Neural progenitor cell (in vitro differentiated cells): ENCODE measurements around the gene CDC42SE2. TPM values are rescaled to one million over a fixed set of nuclear protein-coding genes. Genes with fewer than 3 reads are reported as not detected.

Source experiments
- DNase-seq: peaks from one replicate; pipeline ENCODE4 v3.0.0-alpha.2; 2016; ENCODE audit warnings: low spot score
- H2AFZ ChIP-seq: fragments of 200-600 bp; sonication (generic); replicated peaks from 2 replicates; pipeline ENCODE4 v1.6.1; 2016; ENCODE audit warnings: antibody characterized with exemption
- H3F3A ChIP-seq: fragments of 200-600 bp; sonication (generic); 2 replicates; pipeline ENCODE4 v1.6.1; 2016; ENCODE audit warnings: antibody characterized with exemption, low read depth
- H3K27ac ChIP-seq: fragments of 200-600 bp; sonication (generic); 2 replicates; pipeline ENCODE4 v1.5.1; 2016; ENCODE audit warnings: mild to moderate bottlenecking
- H3K27me3 ChIP-seq: fragments of 200-600 bp; sonication (generic); 2 replicates; pipeline ENCODE4 v1.6.1; 2016; ENCODE audit warnings: mild to moderate bottlenecking, moderate library complexity
- H3K36me3 ChIP-seq: fragments of 200-600 bp; sonication (generic); 2 replicates; pipeline ENCODE4 v1.5.1; 2016
- H3K4me1 ChIP-seq: fragments of 200-600 bp; sonication (generic); 2 replicates; pipeline ENCODE4 v1.6.1; 2016; ENCODE audit warnings: mixed run types
- H3K4me2 ChIP-seq: fragments of 200-600 bp; sonication (generic); 2 replicates; pipeline ENCODE4 v1.6.1; 2016
- H3K4me3 ChIP-seq: fragments of 200-600 bp; sonication (generic); 2 replicates; pipeline ENCODE4 v1.5.1; 2016
- H3K79me2 ChIP-seq: fragments of 200-600 bp; sonication (generic); 2 replicates; pipeline ENCODE4 v1.6.1; 2016; ENCODE audit warnings: low read depth
- H3K9ac ChIP-seq: fragments of 200-600 bp; sonication (generic); 2 replicates; pipeline ENCODE4 v1.6.1; 2016
- H3K9me3 ChIP-seq: fragments of 200-600 bp; sonication (generic); 2 replicates; pipeline ENCODE4 v1.5.1; 2016; ENCODE audit warnings: low read depth
- H4K20me1 ChIP-seq: fragments of 200-600 bp; sonication (generic); 2 replicates; pipeline ENCODE4 v1.6.1; 2016; ENCODE audit warnings: low read depth
- H3K27ac Mint-ChIP-seq: 3 replicates; pipeline ENCODE4 v1.8.0; 2021; ENCODE audit warnings: mixed read lengths
- H3K27me3 Mint-ChIP-seq: 2 replicates; pipeline ENCODE4 v1.8.0; 2022; ENCODE audit warnings: low read depth, mild to moderate bottlenecking, inconsistent platforms, moderate library complexity, mixed read lengths; ENCODE audit not compliant: insufficient read depth
- H3K36me3 Mint-ChIP-seq: 3 replicates; pipeline ENCODE4 v1.8.0; 2021; ENCODE audit warnings: mixed read lengths
- H3K4me1 Mint-ChIP-seq: 3 replicates; pipeline ENCODE4 v1.8.0; 2021; ENCODE audit warnings: mixed read lengths
- H3K4me3 Mint-ChIP-seq: 3 replicates; pipeline ENCODE4 v1.8.0; 2021; ENCODE audit warnings: mild to moderate bottlenecking, moderate library complexity, mixed read lengths
- H3K9me3 Mint-ChIP-seq: 3 replicates; pipeline ENCODE4 v1.8.0; 2020; ENCODE audit warnings: mixed read lengths
- CTCF ChIP-seq: fragments of 200-600 bp; sonication (generic); IDR thresholded peaks from 2 replicates; pipeline ENCODE4 v1.5.1; 2017; ENCODE audit warnings: antibody characterized with exemption, mild to moderate bottlenecking
- EZH2 ChIP-seq: fragments of 200-600 bp; sonication (generic); IDR thresholded peaks from 2 replicates; pipeline ENCODE4 v1.6.1; 2017; ENCODE audit warnings: antibody characterized with exemption, mild to moderate bottlenecking, moderate library complexity
- EZH2phosphoT487 ChIP-seq: fragments of 200-600 bp; sonication (generic); IDR thresholded peaks from 2 replicates; pipeline ENCODE4 v1.6.1; 2017; ENCODE audit warnings: antibody characterized with exemption
- total RNA-seq: library from RNA; depleted of rRNA; stranded (reverse); fragments of >200 nt; gene quantifications from 2 replicates; pipeline ENCODE4 v1.2.3, GENCODE V29; 2015; ENCODE audit warnings: low replicate concordance

Gene CDC42SE2
- total RNA-seq, 1 donor from 2014 or later = 79.9 TPM

GRCh38 chr5:131285703-131286399, 22.0 kb downstream of the CDC42SE2 start:
- TF ChIP-seq EZH2phosphoT487 (no peak), EZH2 (no peak), CTCF (no peak)
- Histone ChIP-seq H3K4me1 (peaks cover 6% of the 10 kb centered on the region), H3K27me3 (no peaks in the 10 kb centered on the region), H3K4me2 (no peak overlapping the region), H4K20me1 (peaks cover 17% of the 10 kb centered on the region), H3K79me2 (peaks cover 98% of the 10 kb centered on the region), H3K27ac (no peak overlapping the region), H3F3A (no peaks in the 10 kb centered on the region), H3K9ac (no peak overlapping the region), H2AFZ (no peak overlapping the region), H3K36me3 (no peaks in the 10 kb centered on the region), H3K9me3 (no peaks in the 10 kb centered on the region), H3K4me3 (no peak overlapping the region)
- H3K27me3 Mint-ChIP-seq = no peaks in the 10 kb centered on the region
- H3K4me3 Mint-ChIP-seq = no peak overlapping the region
- H3K9me3 Mint-ChIP-seq = no peaks in the 10 kb centered on the region
- peaks cover 16% of the 10 kb centered on the region for H3K4me1 Mint-ChIP-seq
- DNase-seq = no peak
- no peak overlapping the region for H3K27ac Mint-ChIP-seq
- peaks cover 18% of the 10 kb centered on the region for H3K36me3 Mint-ChIP-seq

DNA sequence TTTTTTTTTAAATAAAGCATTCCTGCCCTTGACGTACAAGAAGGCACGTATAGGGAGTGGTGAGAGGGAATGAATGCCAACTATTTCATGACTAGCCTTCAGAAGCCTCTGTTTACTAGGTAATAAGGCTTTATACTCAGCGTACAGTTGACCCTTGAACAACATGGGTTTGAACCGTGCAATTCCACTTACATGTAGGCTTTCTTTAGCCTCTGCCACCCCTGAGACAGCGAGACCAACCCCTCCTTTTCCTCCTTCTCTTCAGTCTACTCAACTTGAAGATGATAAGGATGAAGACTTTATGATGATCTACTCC, 22.5 kb downstream of the CDC42SE2 start:
- H3K79me2 ChIP-seq = peaks cover 98% of the 10 kb centered on the region
- no peaks in the 10 kb centered on the region for H3K27me3 Mint-ChIP-seq
- H3K4me3 ChIP-seq = no peak overlapping the region
- H3K4me2 ChIP-seq = no peak overlapping the region
- no peak overlapping the region for H3K9ac ChIP-seq
- no peaks in the 10 kb centered on the region for H3K36me3 ChIP-seq
- H3F3A ChIP-seq = no peaks in the 10 kb centered on the region
- H3K9me3 Mint-ChIP-seq = no peaks in the 10 kb centered on the region
- no peak overlapping the region for H3K27ac ChIP-seq
- H3K36me3 Mint-ChIP-seq = peaks cover 19% of the 10 kb centered on the region
- H3K4me3 Mint-ChIP-seq = no peak overlapping the region
- no peaks in the 10 kb centered on the region for H3K9me3 ChIP-seq
- no peak overlapping the region for H2AFZ ChIP-seq
- H3K27ac Mint-ChIP-seq = no peak overlapping the region
- peaks cover 17% of the 10 kb centered on the region for H4K20me1 ChIP-seq
- peaks cover 1% of the 10 kb centered on the region for H3K4me1 ChIP-seq
- no peaks in the 10 kb centered on the region for H3K27me3 ChIP-seq
- peaks cover 11% of the 10 kb centered on the region for H3K4me1 Mint-ChIP-seq
- no peak for DNase-seq
- TF ChIP-seq EZH2phosphoT487 (no peak), CTCF (no peak), EZH2 (no peak)

GRCh38 chr5:131288328-131288727, 24.5 kb downstream of the CDC42SE2 start:
- DNase-seq = no peak
- no peak overlapping the region for H3K4me3 ChIP-seq
- no peak overlapping the region for H2AFZ ChIP-seq
- H3K27me3 ChIP-seq = no peaks in the 10 kb centered on the region
- H4K20me1 ChIP-seq = peaks cover 17% of the 10 kb centered on the region
- TF ChIP-seq EZH2phosphoT487 = no peak
- TF ChIP-seq CTCF = no peak
- no peak for TF ChIP-seq EZH2
- H3K79me2 ChIP-seq = peaks cover 95% of the 10 kb centered on the region
- peaks cover 19% of the 10 kb centered on the region for H3K36me3 Mint-ChIP-seq
- no peak overlapping the region for H3K27ac Mint-ChIP-seq
- no peaks in the 10 kb centered on the region for H3F3A ChIP-seq
- no peaks in the 10 kb centered on the region for H3K4me1 ChIP-seq
- H3K9me3 Mint-ChIP-seq = peaks cover 3% of the 10 kb centered on the region
- H3K4me1 Mint-ChIP-seq = no peaks in the 10 kb centered on the region
- no peak overlapping the region for H3K4me2 ChIP-seq
- no peak overlapping the region for H3K9ac ChIP-seq
- no peaks in the 10 kb centered on the region for H3K36me3 ChIP-seq
- H3K27ac ChIP-seq = no peak overlapping the region
- no peak overlapping the region for H3K4me3 Mint-ChIP-seq
- H3K27me3 Mint-ChIP-seq = no peaks in the 10 kb centered on the region
- no peaks in the 10 kb centered on the region for H3K9me3 ChIP-seq
